ENCODE data around the gene CENPP. TPM values are rescaled to one million over a fixed set of nuclear protein-coding genes. Genes with fewer than 3 reads are reported as not detected.

Gene CENPP
- polyA plus RNA-seq, 6 donors from 2014 or later, result 2.9 to 5.3 (median 4.2) TPM

- ATAC-seq (ENCODE audit: low read depth in 2 of 2) (peak in 1 of 2 donors; percentile 52), DNase-seq (no peak)
- Mint-ChIP-seq H3K27me3 (no peaks in the 10 kb centered on the region), H3K4me3 (no peak overlapping the region), H3K27ac (no peak overlapping the region), H3K9me3 (peaks cover 0 to 35% (median 21%) of the 10 kb centered on the region in 7 donors), H3K4me1 (peaks cover 0 to 7% (median 3%) of the 10 kb centered on the region in 3 donors), H3K36me3 (peaks cover 12 to 25% of the 10 kb centered on the region in 2 donors)
Measured at GRCh38 chr9:92360083-92360482, 34.3 kb downstream of the CENPP start.

GRCh38 chr9:92369075-92369474 is 43.3 kb downstream of the CENPP start:
- Mint-ChIP-seq H3K4me3 (no peak overlapping the region), H3K4me1 (no peaks in the 10 kb centered on the region), H3K9me3 (peaks cover 4 to 21% (median 18%) of the 10 kb centered on the region in 7 donors), H3K27ac (peak overlapping the region in 1 of 6 donors; percentile 71), H3K36me3 (peaks cover 7 to 24% of the 10 kb centered on the region in 2 donors), H3K27me3 (no peaks in the 10 kb centered on the region)
- ATAC-seq (ENCODE audit: low read depth in 2 of 2) (no peak), DNase-seq (no peak)

GRCh38 chr9:92373167-92373566 is 47.4 kb downstream of the CENPP start:
- peaks cover 9 to 44% (median 35%) of the 10 kb centered on the region in 7 donors for H3K9me3 Mint-ChIP-seq
- no peak overlapping the region for H3K4me3 Mint-ChIP-seq
- no peak for ATAC-seq (ENCODE audit: low read depth in 2 of 2)
- no peak for DNase-seq
- no peaks in the 10 kb centered on the region for H3K27me3 Mint-ChIP-seq
- H3K36me3 Mint-ChIP-seq, result peaks cover 21 to 37% of the 10 kb centered on the region in 2 donors
- H3K27ac Mint-ChIP-seq, result no peak overlapping the region
- no peaks in the 10 kb centered on the region for H3K4me1 Mint-ChIP-seq

- Mint-ChIP-seq H3K27me3 (no peaks in the 10 kb centered on the region), H3K4me3 (peak overlapping the region in 1 of 8 donors; percentile 9), H3K9me3 (peaks cover 5 to 35% (median 21%) of the 10 kb centered on the region in 7 donors), H3K36me3 (peaks cover 14 to 29% of the 10 kb centered on the region in 2 donors), H3K27ac (peak overlapping the region in 1 of 6 donors; percentile 7), H3K4me1 (peaks cover 0 to 4% (median 0%) of the 10 kb centered on the region in 3 donors)
- DNase-seq (no peak), ATAC-seq (ENCODE audit: low read depth in 2 of 2) (no peak)
Measured at GRCh38 chr9:92377876-92378275, 52.1 kb downstream of the CENPP start.

- H3K9me3 Mint-ChIP-seq, result peaks cover 4 to 24% (median 16%) of the 10 kb centered on the region in 7 donors
- H3K4me1 Mint-ChIP-seq, result peaks cover 0 to 4% (median 0%) of the 10 kb centered on the region in 3 donors
- H3K27ac Mint-ChIP-seq, result peak overlapping the region in 2 of 6 donors; percentile 24 to 47
- H3K27me3 Mint-ChIP-seq, result no peaks in the 10 kb centered on the region
- no peak for ATAC-seq (ENCODE audit: low read depth in 2 of 2)
- H3K4me3 Mint-ChIP-seq, result no peak overlapping the region
- H3K36me3 Mint-ChIP-seq, result peaks cover 14 to 23% of the 10 kb centered on the region in 2 donors
- no peak for DNase-seq
Measured at GRCh38 chr9:92378865-92379560, 53.3 kb downstream of the CENPP start.

GRCh38 chr9:92380603-92381002 is 54.9 kb downstream of the CENPP start:
- no peak overlapping the region for H3K27ac Mint-ChIP-seq
- H3K27me3 Mint-ChIP-seq, result no peaks in the 10 kb centered on the region
- ATAC-seq (ENCODE audit: low read depth in 2 of 2), result no peak
- peaks cover 0 to 4% (median 0%) of the 10 kb centered on the region in 3 donors for H3K4me1 Mint-ChIP-seq
- peaks cover 3 to 9% of the 10 kb centered on the region in 2 donors for H3K36me3 Mint-ChIP-seq
- H3K9me3 Mint-ChIP-seq, result peaks cover 0 to 8% (median 4%) of the 10 kb centered on the region in 7 donors
- no peak for DNase-seq
- H3K4me3 Mint-ChIP-seq, result no peak overlapping the region

GRCh38 chr9:92381775-92382174 is 56.0 kb downstream of the CENPP start:
- H3K9me3 Mint-ChIP-seq, result no peaks in the 10 kb centered on the region
- H3K4me1 Mint-ChIP-seq, result peaks cover 0 to 4% (median 0%) of the 10 kb centered on the region in 3 donors
- H3K4me3 Mint-ChIP-seq, result no peak overlapping the region
- DNase-seq, result no peak
- H3K27ac Mint-ChIP-seq, result peak overlapping the region in 1 of 6 donors; percentile 82
- no peaks in the 10 kb centered on the region for H3K36me3 Mint-ChIP-seq
- no peak for ATAC-seq (ENCODE audit: low read depth in 2 of 2)
- H3K27me3 Mint-ChIP-seq, result no peaks in the 10 kb centered on the region

- H3K27ac Mint-ChIP-seq, result peak overlapping the region in 1 of 6 donors; percentile 49
- no peak overlapping the region for H3K4me3 Mint-ChIP-seq
- H3K36me3 Mint-ChIP-seq, result no peaks in the 10 kb centered on the region
- H3K4me1 Mint-ChIP-seq, result peaks cover 0 to 4% (median 0%) of the 10 kb centered on the region in 3 donors
- ATAC-seq (ENCODE audit: low read depth in 2 of 2), result no peak
- H3K9me3 Mint-ChIP-seq, result no peaks in the 10 kb centered on the region
- H3K27me3 Mint-ChIP-seq, result no peaks in the 10 kb centered on the region
- no peak for DNase-seq
Measured at GRCh38 chr9:92384375-92384774, 58.6 kb downstream of the CENPP start.

GRCh38 chr9:92385001-92385400 is 59.2 kb downstream of the CENPP start:
- Mint-ChIP-seq H3K4me3 (no peak overlapping the region), H3K27ac (no peak overlapping the region), H3K36me3 (no peaks in the 10 kb centered on the region), H3K27me3 (no peaks in the 10 kb centered on the region), H3K4me1 (peaks cover 0 to 4% (median 0%) of the 10 kb centered on the region in 3 donors), H3K9me3 (no peaks in the 10 kb centered on the region)
- DNase-seq (no peak), ATAC-seq (ENCODE audit: low read depth in 2 of 2) (no peak)

- H3K4me3 Mint-ChIP-seq, result no peak overlapping the region
- no peak overlapping the region for H3K27ac Mint-ChIP-seq
- no peaks in the 10 kb centered on the region for H3K9me3 Mint-ChIP-seq
- peaks cover 0 to 4% (median 0%) of the 10 kb centered on the region in 3 donors for H3K4me1 Mint-ChIP-seq
- H3K36me3 Mint-ChIP-seq, result no peaks in the 10 kb centered on the region
- DNase-seq (no peak), ATAC-seq (ENCODE audit: low read depth in 2 of 2) (no peak)
- no peaks in the 10 kb centered on the region for H3K27me3 Mint-ChIP-seq
Measured at GRCh38 chr9:92385477-92385876, 59.7 kb downstream of the CENPP start.

GRCh38 chr9:92385953-92386352 is 60.2 kb downstream of the CENPP start:
- H3K36me3 Mint-ChIP-seq, result no peaks in the 10 kb centered on the region
- no peaks in the 10 kb centered on the region for H3K9me3 Mint-ChIP-seq
- DNase-seq (no peak), ATAC-seq (ENCODE audit: low read depth in 2 of 2) (no peak)
- no peak overlapping the region for H3K27ac Mint-ChIP-seq
- H3K27me3 Mint-ChIP-seq, result no peaks in the 10 kb centered on the region
- H3K4me3 Mint-ChIP-seq, result no peak overlapping the region
- peaks cover 0 to 4% (median 0%) of the 10 kb centered on the region in 3 donors for H3K4me1 Mint-ChIP-seq

- H3K4me1 Mint-ChIP-seq, result no peaks in the 10 kb centered on the region
- H3K27me3 Mint-ChIP-seq, result no peaks in the 10 kb centered on the region
- no peak for ATAC-seq (ENCODE audit: low read depth in 2 of 2)
- no peak for DNase-seq
- H3K9me3 Mint-ChIP-seq, result no peaks in the 10 kb centered on the region
- no peak overlapping the region for H3K27ac Mint-ChIP-seq
- no peak overlapping the region for H3K4me3 Mint-ChIP-seq
- no peaks in the 10 kb centered on the region for H3K36me3 Mint-ChIP-seq
Measured at GRCh38 chr9:92392690-92393089, 66.9 kb downstream of the CENPP start.

- Mint-ChIP-seq H3K9me3 (no peaks in the 10 kb centered on the region), H3K27ac (no peak overlapping the region), H3K4me3 (peak overlapping the region in 1 of 8 donors; percentile 43), H3K36me3 (no peaks in the 10 kb centered on the region), H3K27me3 (no peaks in the 10 kb centered on the region), H3K4me1 (no peaks in the 10 kb centered on the region)
- DNase-seq (no peak), ATAC-seq (ENCODE audit: low read depth in 2 of 2) (no peak)
Measured at GRCh38 chr9:92393686-92394085, 67.9 kb downstream of the CENPP start.

GRCh38 chr9:92395617-92396016 is 69.9 kb downstream of the CENPP start:
- Mint-ChIP-seq H3K27ac (no peak overlapping the region), H3K27me3 (no peaks in the 10 kb centered on the region), H3K36me3 (no peaks in the 10 kb centered on the region), H3K4me1 (no peaks in the 10 kb centered on the region), H3K9me3 (no peaks in the 10 kb centered on the region), H3K4me3 (no peak overlapping the region)
- no peak for ATAC-seq (ENCODE audit: low read depth in 2 of 2)
- DNase-seq, result no peak

All from naive B cell (primary cell).